Suprapubic skin (tissue), 3 donors: Measurements from ENCODE around the gene PEX6.

ENCODE experiments used
- EP300 ChIP-seq: sonication (generic); formaldehyde crosslinking; IDR thresholded peaks from one replicate; pipeline ENCODE4 v1.6.1; 2017; ENCODE audit warnings: antibody characterized with exemption
- TF ChIP-seq, protein P1 (sequence below), 2 donors: fragments of 200-600 bp in 1 of 2; fragments of 450-650 bp in 1 of 2; sonication (generic) in 1 of 2; IDR thresholded peaks; one replicate each; pipeline ENCODE4 v1.5.1; 2016 to 2019; ENCODE audit warnings: antibody characterized with exemption in 2 of 2, mild to moderate bottlenecking in 1 of 2, moderate library complexity in 1 of 2

DNA sequence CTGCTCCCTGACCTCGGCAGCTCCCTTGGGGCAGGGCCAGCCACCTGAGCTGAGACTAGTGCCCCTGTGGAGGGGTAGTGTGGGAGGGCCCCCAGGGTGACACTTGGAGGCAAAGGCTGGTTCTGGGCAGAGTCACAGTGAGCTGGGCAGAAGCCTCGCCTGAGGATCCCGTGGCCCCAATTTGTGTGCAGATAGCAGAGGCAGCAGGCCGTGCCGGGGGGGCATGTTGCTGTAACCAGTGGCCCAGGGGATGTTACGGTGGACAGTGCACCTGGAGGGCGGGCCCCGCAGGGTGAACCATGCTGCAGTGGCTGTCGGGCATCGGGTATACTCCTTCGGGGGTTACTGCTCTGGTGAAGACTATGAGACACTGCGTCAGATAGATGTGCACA is 38.0 kb upstream of the PEX6 start:
- TF ChIP-seq, protein P1, sequence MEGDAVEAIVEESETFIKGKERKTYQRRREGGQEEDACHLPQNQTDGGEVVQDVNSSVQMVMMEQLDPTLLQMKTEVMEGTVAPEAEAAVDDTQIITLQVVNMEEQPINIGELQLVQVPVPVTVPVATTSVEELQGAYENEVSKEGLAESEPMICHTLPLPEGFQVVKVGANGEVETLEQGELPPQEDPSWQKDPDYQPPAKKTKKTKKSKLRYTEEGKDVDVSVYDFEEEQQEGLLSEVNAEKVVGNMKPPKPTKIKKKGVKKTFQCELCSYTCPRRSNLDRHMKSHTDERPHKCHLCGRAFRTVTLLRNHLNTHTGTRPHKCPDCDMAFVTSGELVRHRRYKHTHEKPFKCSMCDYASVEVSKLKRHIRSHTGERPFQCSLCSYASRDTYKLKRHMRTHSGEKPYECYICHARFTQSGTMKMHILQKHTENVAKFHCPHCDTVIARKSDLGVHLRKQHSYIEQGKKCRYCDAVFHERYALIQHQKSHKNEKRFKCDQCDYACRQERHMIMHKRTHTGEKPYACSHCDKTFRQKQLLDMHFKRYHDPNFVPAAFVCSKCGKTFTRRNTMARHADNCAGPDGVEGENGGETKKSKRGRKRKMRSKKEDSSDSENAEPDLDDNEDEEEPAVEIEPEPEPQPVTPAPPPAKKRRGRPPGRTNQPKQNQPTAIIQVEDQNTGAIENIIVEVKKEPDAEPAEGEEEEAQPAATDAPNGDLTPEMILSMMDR (IDR thresholded peaks at IDR 0.05) = no peak
- no peak for TF ChIP-seq EP300
